ENCODE measurements around the gene SRPK3. TPM values are rescaled to one million over a fixed set of nuclear protein-coding genes. Genes with fewer than 3 reads are reported as not detected.

The SRPK3 gene
- not detected for total RNA-seq

- no peak for ATAC-seq (replicated peaks)
- H3K9me3 Mint-ChIP-seq, result no peaks in the 10 kb centered on the region
- H3K4me1 Mint-ChIP-seq, result no peaks in the 10 kb centered on the region
- no peak within 1 kb of the TSS for H3K4me3 Mint-ChIP-seq
- H3K36me3 Mint-ChIP-seq (ENCODE audit: low read depth), result peaks cover 12% of the 10 kb centered on the region
- peaks cover 7% of the 10 kb centered on the region for H3K27me3 Mint-ChIP-seq
- no peak within 1 kb of the TSS for H3K27ac Mint-ChIP-seq
Observed at GRCh38 chrX:153780678-153781427, at the start of gene SRPK3. Gene SRPK3 (plus strand): TSS chrX:153781041. CDS start chrX:153781087, 46 bp downstream.

GRCh38 chrX:153731117-153731844 is 49.6 kb upstream of the SRPK3 start:
- H3K36me3 Mint-ChIP-seq (ENCODE audit: low read depth), result no peaks in the 10 kb centered on the region
- peak; percentile 34 for ATAC-seq (replicated peaks)
- H3K9me3 Mint-ChIP-seq, result no peaks in the 10 kb centered on the region
- H3K27me3 Mint-ChIP-seq, result no peaks in the 10 kb centered on the region
- peak overlapping the region; percentile 55 for H3K4me3 Mint-ChIP-seq
- H3K27ac Mint-ChIP-seq, result peak overlapping the region; percentile 75
- H3K4me1 Mint-ChIP-seq, result peaks cover 27% of the 10 kb centered on the region

GRCh38 chrX:153731845-153732215 is 49.0 kb upstream of the SRPK3 start:
- Mint-ChIP-seq H3K36me3 (ENCODE audit: low read depth) (no peaks in the 10 kb centered on the region), H3K4me3 (peak overlapping the region; percentile 55)
- ATAC-seq (replicated peaks), result peak; percentile 32

GRCh38 chrX:153732401-153732800 is 48.4 kb upstream of the SRPK3 start:
- Mint-ChIP-seq H3K4me3 (peak overlapping the region; percentile 55), H3K27ac (peak overlapping the region; percentile 75), H3K36me3 (ENCODE audit: low read depth) (no peaks in the 10 kb centered on the region), H3K9me3 (no peaks in the 10 kb centered on the region), H3K4me1 (peaks cover 27% of the 10 kb centered on the region), H3K27me3 (no peaks in the 10 kb centered on the region)
- ATAC-seq (replicated peaks), result no peak

More at GRCh38 chrX:153731845-153732215, 49.0 kb upstream of the SRPK3 start:
- no peaks in the 10 kb centered on the region for H3K9me3 Mint-ChIP-seq
- no peaks in the 10 kb centered on the region for H3K27me3 Mint-ChIP-seq
- H3K4me1 Mint-ChIP-seq, result peaks cover 27% of the 10 kb centered on the region
- H3K27ac Mint-ChIP-seq, result peak overlapping the region; percentile 75

GRCh38 chrX:153733651-153734240 is 47.1 kb upstream of the SRPK3 start:
- Mint-ChIP-seq H3K27me3 (no peaks in the 10 kb centered on the region), H3K27ac (no peak overlapping the region), H3K9me3 (no peaks in the 10 kb centered on the region), H3K4me3 (no peak overlapping the region), H3K36me3 (ENCODE audit: low read depth) (no peaks in the 10 kb centered on the region), H3K4me1 (peaks cover 27% of the 10 kb centered on the region)
- ATAC-seq (replicated peaks), result no peak

- Mint-ChIP-seq H3K4me3 (peak overlapping the region; percentile 65), H3K9me3 (no peaks in the 10 kb centered on the region), H3K4me1 (peaks cover 27% of the 10 kb centered on the region), H3K27me3 (no peaks in the 10 kb centered on the region), H3K36me3 (ENCODE audit: low read depth) (no peaks in the 10 kb centered on the region), H3K27ac (peak overlapping the region; percentile 53)
- peak; percentile 58 for ATAC-seq (replicated peaks)
Observed at GRCh38 chrX:153734871-153735270, 46.0 kb upstream of the SRPK3 start.

- ATAC-seq (replicated peaks), result peak; percentile 83
- Mint-ChIP-seq H3K9me3 (no peaks in the 10 kb centered on the region), H3K27me3 (no peaks in the 10 kb centered on the region), H3K27ac (peak overlapping the region; percentile 53), H3K4me1 (peaks cover 27% of the 10 kb centered on the region), H3K36me3 (ENCODE audit: low read depth) (no peaks in the 10 kb centered on the region), H3K4me3 (peak overlapping the region; percentile 65)
Observed at GRCh38 chrX:153735274-153735673, 45.6 kb upstream of the SRPK3 start.

- Mint-ChIP-seq H3K4me3 (no peak overlapping the region), H3K36me3 (ENCODE audit: low read depth) (no peaks in the 10 kb centered on the region), H3K27ac (no peak overlapping the region), H3K27me3 (no peaks in the 10 kb centered on the region), H3K4me1 (peaks cover 20% of the 10 kb centered on the region), H3K9me3 (no peaks in the 10 kb centered on the region)
- ATAC-seq (replicated peaks), result no peak
Observed at GRCh38 chrX:153736071-153736820, 44.6 kb upstream of the SRPK3 start.

- no peaks in the 10 kb centered on the region for H3K27me3 Mint-ChIP-seq
- no peak for ATAC-seq (replicated peaks)
- peaks cover 12% of the 10 kb centered on the region for H3K4me1 Mint-ChIP-seq
- H3K9me3 Mint-ChIP-seq, result no peaks in the 10 kb centered on the region
- H3K27ac Mint-ChIP-seq, result no peak overlapping the region
- no peak overlapping the region for H3K4me3 Mint-ChIP-seq
- no peaks in the 10 kb centered on the region for H3K36me3 Mint-ChIP-seq (ENCODE audit: low read depth)
Observed at GRCh38 chrX:153736871-153737441, 43.9 kb upstream of the SRPK3 start.

- no peak overlapping the region for H3K27ac Mint-ChIP-seq
- H3K36me3 Mint-ChIP-seq (ENCODE audit: low read depth), result no peaks in the 10 kb centered on the region
- H3K4me1 Mint-ChIP-seq, result peaks cover 12% of the 10 kb centered on the region
Observed at GRCh38 chrX:153738056-153738605, 42.7 kb upstream of the SRPK3 start.

GRCh38 chrX:153739754-153740486 is 40.9 kb upstream of the SRPK3 start:
- H3K36me3 Mint-ChIP-seq (ENCODE audit: low read depth), result no peaks in the 10 kb centered on the region
- H3K4me3 Mint-ChIP-seq, result peak overlapping the region; percentile 84
- ATAC-seq (replicated peaks), result peak; percentile 87
- H3K4me1 Mint-ChIP-seq, result peaks cover 8% of the 10 kb centered on the region
- peak overlapping the region; percentile 79 for H3K27ac Mint-ChIP-seq
- no peaks in the 10 kb centered on the region for H3K27me3 Mint-ChIP-seq
- H3K9me3 Mint-ChIP-seq, result no peaks in the 10 kb centered on the region

More at GRCh38 chrX:153738056-153738605, 42.7 kb upstream of the SRPK3 start:
- Mint-ChIP-seq H3K4me3 (no peak overlapping the region), H3K27me3 (no peaks in the 10 kb centered on the region), H3K9me3 (no peaks in the 10 kb centered on the region)
- no peak for ATAC-seq (replicated peaks)

- Mint-ChIP-seq H3K27me3 (no peaks in the 10 kb centered on the region), H3K9me3 (no peaks in the 10 kb centered on the region), H3K4me1 (peaks cover under 1% of the 10 kb centered on the region), H3K4me3 (peak overlapping the region; percentile 84), H3K36me3 (ENCODE audit: low read depth) (no peaks in the 10 kb centered on the region), H3K27ac (peak overlapping the region; percentile 79)
- ATAC-seq (replicated peaks), result peak; percentile 44
Observed at GRCh38 chrX:153740631-153741222, 40.1 kb upstream of the SRPK3 start.

GRCh38 chrX:153741446-153741845 is 39.4 kb upstream of the SRPK3 start:
- peak overlapping the region; percentile 72 for H3K27ac Mint-ChIP-seq
- H3K9me3 Mint-ChIP-seq, result no peaks in the 10 kb centered on the region
- peaks cover 4% of the 10 kb centered on the region for H3K4me1 Mint-ChIP-seq
- H3K4me3 Mint-ChIP-seq, result peak overlapping the region; percentile 84
- no peaks in the 10 kb centered on the region for H3K36me3 Mint-ChIP-seq (ENCODE audit: low read depth)
- ATAC-seq (replicated peaks), result no peak
- H3K27me3 Mint-ChIP-seq, result no peaks in the 10 kb centered on the region

Measured in activated T-helper 17 cell treated with anti-CD3 and anti-CD28 coated beads, Interleukin-2, amount 50 U/mL, for 72 hours (primary cell).